ENCODE data around the gene RELN.

RELN gene

GRCh38 chr7:103637726-103638125 is 351.7 kb downstream of the RELN start:
- TF ChIP-seq, protein P1, sequence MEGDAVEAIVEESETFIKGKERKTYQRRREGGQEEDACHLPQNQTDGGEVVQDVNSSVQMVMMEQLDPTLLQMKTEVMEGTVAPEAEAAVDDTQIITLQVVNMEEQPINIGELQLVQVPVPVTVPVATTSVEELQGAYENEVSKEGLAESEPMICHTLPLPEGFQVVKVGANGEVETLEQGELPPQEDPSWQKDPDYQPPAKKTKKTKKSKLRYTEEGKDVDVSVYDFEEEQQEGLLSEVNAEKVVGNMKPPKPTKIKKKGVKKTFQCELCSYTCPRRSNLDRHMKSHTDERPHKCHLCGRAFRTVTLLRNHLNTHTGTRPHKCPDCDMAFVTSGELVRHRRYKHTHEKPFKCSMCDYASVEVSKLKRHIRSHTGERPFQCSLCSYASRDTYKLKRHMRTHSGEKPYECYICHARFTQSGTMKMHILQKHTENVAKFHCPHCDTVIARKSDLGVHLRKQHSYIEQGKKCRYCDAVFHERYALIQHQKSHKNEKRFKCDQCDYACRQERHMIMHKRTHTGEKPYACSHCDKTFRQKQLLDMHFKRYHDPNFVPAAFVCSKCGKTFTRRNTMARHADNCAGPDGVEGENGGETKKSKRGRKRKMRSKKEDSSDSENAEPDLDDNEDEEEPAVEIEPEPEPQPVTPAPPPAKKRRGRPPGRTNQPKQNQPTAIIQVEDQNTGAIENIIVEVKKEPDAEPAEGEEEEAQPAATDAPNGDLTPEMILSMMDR (IDR thresholded peaks at IDR 0.05), result no peak

GRCh38 chr7:103637094-103637493 is 352.4 kb downstream of the RELN start:
- TF ChIP-seq, protein P1 (IDR thresholded peaks at IDR 0.05), result no peak

DNA sequence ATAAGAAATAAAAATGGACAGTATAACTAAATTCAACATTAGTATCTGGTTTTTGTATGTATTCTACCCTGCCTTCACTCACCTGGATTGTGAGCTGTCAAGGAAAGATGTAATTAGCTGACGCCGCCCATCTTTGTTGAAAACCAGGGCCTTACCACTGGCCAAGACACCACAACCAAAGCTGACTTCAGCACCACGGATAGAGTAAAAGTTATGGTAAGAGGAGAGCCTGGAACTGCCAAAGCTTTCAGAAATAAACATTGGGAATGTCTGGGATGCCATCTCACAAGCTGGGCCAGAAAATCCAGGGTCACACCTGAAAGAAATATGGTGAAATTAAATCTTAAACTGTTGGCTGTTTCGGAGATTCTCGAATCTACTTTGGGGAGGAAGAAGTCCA is 353.3 kb downstream of the RELN start:
- TF ChIP-seq, protein P1 (IDR thresholded peaks at IDR 0.05), result no peak

GRCh38 chr7:103632972-103633371 is 356.5 kb downstream of the RELN start:
- TF ChIP-seq, protein P1 (IDR thresholded peaks at IDR 0.05), result no peak

GRCh38 chr7:103632005-103632639 is 357.3 kb downstream of the RELN start:
- TF ChIP-seq, protein P1 (IDR thresholded peaks at IDR 0.05), result no peak

DNA sequence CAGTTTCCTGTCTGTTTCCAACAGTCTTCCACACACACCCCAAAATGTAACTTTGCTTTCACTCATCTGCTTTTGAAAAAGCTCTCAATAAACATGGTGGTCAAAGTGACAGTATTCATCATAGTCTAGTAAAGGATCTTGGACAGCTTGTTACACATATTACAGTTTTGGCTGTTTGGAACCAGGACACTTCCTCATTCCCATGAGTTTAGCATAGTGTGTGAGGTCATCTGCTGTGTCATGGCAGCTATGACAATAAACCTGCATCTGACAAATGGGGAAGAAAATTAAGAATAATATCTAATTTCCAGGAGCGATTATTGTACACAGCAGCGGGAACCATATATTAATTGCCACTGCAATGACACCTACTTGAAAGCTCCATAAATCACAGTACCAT is 359.1 kb downstream of the RELN start:
- TF ChIP-seq, protein P1 (IDR thresholded peaks at IDR 0.05), result no peak

DNA sequence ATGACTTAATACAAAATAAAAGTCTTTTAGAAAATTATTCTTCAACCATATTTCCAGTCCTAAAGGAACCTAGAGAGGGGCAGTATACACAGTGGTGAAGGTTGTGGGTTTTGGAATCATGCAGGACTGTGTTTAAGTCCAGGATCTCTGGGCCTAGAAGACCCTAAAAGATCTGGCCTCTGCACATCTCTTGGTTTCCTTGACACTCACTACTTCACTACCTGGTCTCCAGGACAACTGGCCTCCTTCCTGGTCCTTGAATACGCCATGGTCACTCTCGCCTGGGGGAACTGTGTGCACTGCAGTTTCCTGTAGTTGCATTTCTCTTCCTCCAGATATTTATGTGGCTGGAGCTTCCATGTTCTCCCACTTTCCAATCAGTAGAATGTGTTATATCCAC is 360.7 kb downstream of the RELN start:
- TF ChIP-seq, protein P1 (IDR thresholded peaks at IDR 0.05), result no peak

DNA sequence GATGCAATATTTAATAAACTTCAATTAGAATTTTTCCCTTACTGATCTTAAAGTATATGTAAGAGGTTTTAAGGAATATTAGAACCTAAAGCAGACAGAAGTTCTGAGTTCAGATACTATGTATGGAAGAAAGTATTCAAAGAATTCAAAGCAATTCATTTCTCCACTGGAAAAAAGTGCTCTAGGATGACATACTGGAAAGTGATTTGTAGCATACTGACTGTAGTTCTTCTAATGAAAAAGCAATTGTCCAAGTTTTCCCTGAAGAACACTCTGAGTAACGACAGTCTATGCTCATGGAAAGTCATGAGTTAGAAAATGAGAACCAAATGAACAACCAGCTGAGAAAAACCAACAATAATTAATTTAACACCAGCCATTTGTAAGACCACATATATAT is 362.7 kb downstream of the RELN start:
- TF ChIP-seq, protein P1 (IDR thresholded peaks at IDR 0.05), result no peak
